IgD-negative memory B cell (primary cell): Measurements from ENCODE around the gene PLD3. TPM values are rescaled to one million over a fixed set of nuclear protein-coding genes. Genes with fewer than 3 reads are reported as not detected.
A peak's percentile ranks its signal among the peaks of the same experiment; 100 is the strongest.

ENCODE experiments used
- H3K27ac Mint-ChIP-seq, 3 donors: one replicate each; pipeline ENCODE4 v1.8.0; 2020 to 2022; ENCODE audit warnings: mild to moderate bottlenecking in 3 of 3, mixed read lengths in 3 of 3, moderate library complexity in 1 of 3
- H3K27me3 Mint-ChIP-seq: one replicate; pipeline ENCODE4 v1.8.0; 2021; ENCODE audit warnings: mixed read lengths
- H3K36me3 Mint-ChIP-seq: one replicate; pipeline ENCODE4 v1.8.0; 2020; ENCODE audit warnings: mild to moderate bottlenecking, mixed read lengths
- H3K4me1 Mint-ChIP-seq, 3 donors: one replicate each; pipeline ENCODE4 v1.8.0; 2020 to 2022; ENCODE audit warnings: mixed read lengths in 3 of 3, mild to moderate bottlenecking in 1 of 3
- H3K4me3 Mint-ChIP-seq, 4 donors: one replicate each; pipeline ENCODE4 v1.8.0; 2020 to 2022; ENCODE audit warnings: mild to moderate bottlenecking in 4 of 4, mixed read lengths in 4 of 4, moderate library complexity in 3 of 4
- H3K9me3 Mint-ChIP-seq, 3 donors: one replicate each; pipeline ENCODE4 v1.8.0; 2020 to 2021; ENCODE audit warnings: mixed read lengths in 3 of 3, mild to moderate bottlenecking in 1 of 3
- polyA plus RNA-seq: library from polyadenylated mRNA; unstranded; fragments of 300-500 nt; fragmentation: Illumina TruSeq; gene quantifications from one replicate; pipeline ENCODE4 v1.2.3, GENCODE V29; 2021

Gene PLD3
- polyA plus RNA-seq, 1 donor from 2014 or later = 53.5 TPM

DNA sequence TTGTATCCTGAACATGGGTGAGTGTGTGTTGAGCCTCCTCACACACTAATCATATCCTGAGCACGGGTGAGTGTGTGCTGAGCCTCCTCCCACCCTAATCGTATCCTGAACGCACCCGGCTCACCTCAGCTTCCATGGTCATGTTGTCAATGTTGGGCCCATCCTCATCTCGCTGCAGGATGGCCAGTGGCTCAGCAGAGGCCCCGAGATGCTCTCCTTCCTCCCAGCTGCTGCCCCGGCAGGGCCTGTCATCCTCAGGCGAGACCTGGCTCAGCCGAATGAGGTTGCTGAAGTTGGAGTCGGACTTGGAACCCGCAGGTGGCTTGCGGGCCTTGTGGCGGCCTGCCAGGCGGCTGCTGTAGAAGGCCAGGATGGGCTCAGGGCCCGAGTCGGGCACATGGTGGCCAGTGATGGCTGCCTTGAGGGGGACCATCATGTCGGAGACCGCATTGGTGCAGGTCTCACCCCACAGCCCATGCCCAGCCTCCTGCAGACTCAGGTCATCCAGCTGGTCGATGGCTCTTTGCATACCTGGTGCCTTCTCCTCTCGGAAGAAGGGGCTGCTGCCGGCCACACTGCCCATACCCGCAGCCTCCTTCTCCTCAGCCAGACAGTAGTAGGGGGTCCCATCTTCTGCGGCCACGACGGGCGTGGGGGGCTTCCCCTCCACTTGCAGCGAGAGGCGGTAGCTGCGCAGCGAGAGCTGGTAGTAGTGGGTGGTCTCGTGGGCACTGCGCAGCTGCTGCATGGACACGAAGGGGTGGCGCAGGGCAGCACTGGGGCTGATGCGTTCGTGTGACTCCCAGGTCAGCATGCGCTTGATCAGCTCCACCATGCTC is 31.9 kb downstream of the PLD3 start:
- Mint-ChIP-seq H3K4me3 (no peak overlapping the region), H3K27me3 (no peaks in the 10 kb centered on the region), H3K4me1 (no peaks in the 10 kb centered on the region), H3K9me3 (no peaks in the 10 kb centered on the region), H3K36me3 (peaks cover 2% of the 10 kb centered on the region), H3K27ac (no peak overlapping the region)

DNA sequence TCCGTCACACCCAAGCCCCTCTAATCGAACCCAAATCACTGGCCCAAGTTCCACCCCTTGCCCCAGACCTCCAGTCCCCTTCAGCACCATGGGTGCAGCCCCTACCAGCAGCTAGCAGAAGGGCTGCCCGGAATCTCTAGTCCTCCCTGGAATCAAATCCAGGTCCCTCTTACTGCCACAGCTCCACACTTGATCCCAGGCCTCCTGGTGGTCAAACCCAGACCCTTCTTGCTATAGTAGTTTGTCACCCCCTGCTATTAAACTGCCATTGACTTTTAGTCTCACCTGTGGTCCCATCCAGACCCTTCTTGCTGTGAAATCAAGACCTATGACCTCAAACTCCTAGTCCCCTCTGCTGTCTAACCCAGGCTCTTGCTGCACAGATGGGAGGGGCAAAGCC is 32.8 kb downstream of the PLD3 start:
- Mint-ChIP-seq H3K9me3 (no peaks in the 10 kb centered on the region), H3K4me3 (peak overlapping the region in 1 of 4 donors; percentile 63), H3K4me1 (no peaks in the 10 kb centered on the region), H3K36me3 (peaks cover 2% of the 10 kb centered on the region), H3K27me3 (no peaks in the 10 kb centered on the region), H3K27ac (no peak overlapping the region)

DNA sequence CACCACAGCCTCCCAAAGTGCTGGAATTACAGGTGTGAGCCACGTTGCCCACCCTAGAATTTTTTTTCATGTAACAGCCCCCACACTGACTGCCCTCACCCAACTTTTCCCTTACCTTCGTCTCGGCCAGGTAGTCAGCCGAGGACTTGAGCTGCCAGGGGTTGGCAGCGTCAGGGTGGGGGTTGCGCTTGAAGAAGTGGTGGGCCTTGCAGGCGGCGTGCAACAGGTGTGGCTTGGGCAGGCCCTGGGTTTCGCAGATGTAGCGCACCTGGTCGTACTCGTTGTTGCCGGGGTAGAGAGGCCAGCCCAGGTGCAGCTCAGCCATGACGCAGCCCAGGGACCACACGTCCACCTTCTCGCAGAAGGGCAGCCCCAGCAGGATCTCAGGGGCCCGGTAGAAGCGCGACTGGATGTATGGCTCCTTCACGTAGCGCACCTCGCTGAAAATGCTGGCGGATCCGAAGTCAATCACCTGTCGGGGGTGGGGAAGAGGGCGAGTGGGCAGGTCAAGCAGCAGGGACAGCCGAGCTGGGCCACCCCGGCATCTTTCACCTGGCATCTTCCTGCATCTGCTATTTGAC is 35.3 kb downstream of the PLD3 start:
- H3K4me3 Mint-ChIP-seq = no peak overlapping the region
- no peaks in the 10 kb centered on the region for H3K27me3 Mint-ChIP-seq
- no peaks in the 10 kb centered on the region for H3K4me1 Mint-ChIP-seq
- H3K36me3 Mint-ChIP-seq = peaks cover 3% of the 10 kb centered on the region
- H3K27ac Mint-ChIP-seq = no peak overlapping the region
- H3K9me3 Mint-ChIP-seq = no peaks in the 10 kb centered on the region

DNA sequence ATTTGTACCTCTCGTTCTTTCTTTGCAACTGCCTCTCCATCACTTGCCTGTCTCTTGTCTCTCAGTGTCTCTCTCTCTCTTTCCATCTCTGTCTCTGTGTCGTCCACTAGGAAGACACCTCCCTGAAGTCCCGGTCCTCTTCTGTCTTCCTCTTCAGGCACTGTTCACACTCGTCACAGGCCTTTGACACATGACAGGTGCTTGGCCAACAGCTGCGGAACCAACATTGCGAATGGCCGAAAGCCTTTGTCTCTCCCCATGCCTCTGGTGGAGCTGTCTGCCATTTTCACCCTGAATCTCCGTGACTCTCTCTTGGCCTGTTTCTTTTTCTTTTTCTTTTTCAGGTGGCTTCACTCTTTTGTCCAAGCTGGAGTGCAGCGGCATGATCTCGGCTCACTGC is 38.7 kb downstream of the PLD3 start:
- Mint-ChIP-seq H3K36me3 (peaks cover 1% of the 10 kb centered on the region), H3K9me3 (no peaks in the 10 kb centered on the region), H3K27me3 (peaks cover 2% of the 10 kb centered on the region), H3K4me1 (no peaks in the 10 kb centered on the region), H3K4me3 (no peak overlapping the region), H3K27ac (no peak overlapping the region)

DNA sequence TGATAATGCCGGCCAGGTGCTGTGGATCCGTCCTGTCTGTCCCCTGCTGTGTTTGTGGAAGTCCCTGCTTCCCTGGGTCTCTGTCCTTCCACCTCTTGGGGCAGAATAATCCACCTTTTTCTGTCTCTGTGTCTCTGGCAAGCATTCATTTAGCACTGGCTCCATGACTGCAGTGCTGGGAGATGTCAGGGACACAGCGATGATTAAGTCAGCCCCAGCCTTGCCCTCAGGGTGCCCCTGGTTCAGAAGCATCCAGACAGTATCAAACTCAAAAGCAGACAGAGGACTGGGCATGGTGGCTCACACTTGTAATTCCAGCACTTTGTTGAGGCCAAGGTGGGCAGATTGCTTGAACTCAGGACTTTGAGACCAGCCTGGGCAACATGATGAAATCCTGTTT is 40.0 kb downstream of the PLD3 start:
- Mint-ChIP-seq H3K27ac (peak overlapping the region in 1 of 3 donors; percentile 81), H3K27me3 (peaks cover 4% of the 10 kb centered on the region), H3K4me3 (no peak overlapping the region), H3K4me1 (no peaks in the 10 kb centered on the region), H3K36me3 (peaks cover 3% of the 10 kb centered on the region), H3K9me3 (no peaks in the 10 kb centered on the region)

DNA sequence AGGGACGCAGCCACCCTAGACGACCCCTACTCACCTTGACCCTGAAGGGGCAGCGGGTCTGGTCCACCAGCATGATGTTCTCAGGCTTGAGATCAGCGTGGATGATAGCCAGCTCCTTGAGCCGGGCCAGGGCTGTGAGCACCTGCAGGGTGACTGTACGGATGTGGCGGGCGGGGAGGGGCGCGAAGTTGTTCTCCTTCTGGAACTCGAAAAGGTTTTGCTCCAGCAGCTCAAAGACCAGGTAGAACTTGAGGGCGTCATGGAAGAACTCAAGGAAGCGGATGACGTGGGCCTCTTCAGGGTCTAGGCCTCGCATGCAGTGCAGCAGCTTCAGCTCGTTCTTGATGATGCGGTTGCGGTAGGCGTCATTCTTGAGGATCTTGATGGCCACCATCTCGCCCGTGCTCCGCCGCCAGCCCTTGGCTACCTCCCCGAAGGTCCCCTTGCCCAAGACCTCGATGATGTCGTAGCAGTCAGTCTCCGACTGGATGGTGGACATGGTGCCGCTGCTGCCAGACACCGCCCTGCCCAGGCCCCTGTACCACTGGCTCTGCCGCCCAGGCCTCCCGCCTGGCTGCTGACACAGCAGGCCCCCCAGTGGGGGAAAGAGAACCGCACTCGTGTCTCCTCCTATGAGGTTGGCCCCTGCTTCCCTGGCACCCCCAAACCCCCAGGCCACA is 41.0 kb downstream of the PLD3 start:
- Mint-ChIP-seq H3K27ac (no peak overlapping the region), H3K9me3 (no peaks in the 10 kb centered on the region), H3K36me3 (peaks cover 3% of the 10 kb centered on the region), H3K4me3 (no peak overlapping the region), H3K27me3 (peaks cover 4% of the 10 kb centered on the region), H3K4me1 (no peaks in the 10 kb centered on the region)

DNA sequence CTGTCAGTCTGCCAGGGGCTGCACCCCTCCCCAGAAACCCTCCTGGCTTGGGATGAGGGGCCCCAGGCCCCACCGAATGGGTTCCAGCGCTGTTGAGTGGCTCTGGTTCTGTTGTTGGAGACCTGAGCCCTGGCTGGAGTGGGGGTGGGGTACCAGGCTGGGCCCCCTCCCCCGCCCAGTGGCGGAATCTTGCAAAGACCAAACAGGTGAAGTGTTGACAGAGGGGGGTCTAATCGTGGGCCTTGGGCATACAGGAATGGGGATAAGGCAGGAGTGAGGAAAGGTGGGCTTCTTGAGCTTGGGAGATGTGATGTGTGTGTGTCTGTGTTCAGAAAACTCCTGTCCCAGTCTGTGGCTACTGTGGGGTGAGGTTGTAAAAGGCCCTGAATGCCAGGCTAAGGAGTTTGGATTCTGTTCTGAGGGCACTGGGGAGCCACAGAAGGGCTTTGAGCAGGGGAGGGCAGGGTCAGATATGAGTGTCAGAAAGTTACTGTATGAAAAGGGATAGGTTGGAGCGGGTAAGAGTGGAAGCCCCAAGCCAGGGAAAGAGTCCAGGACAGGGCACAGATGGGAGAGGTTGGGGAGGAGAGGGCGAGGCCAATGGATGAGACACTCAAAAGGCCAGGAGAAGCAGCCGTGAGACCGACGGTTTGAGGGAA is 41.7 kb downstream of the PLD3 start, which contains the start of gene HIPK4:
Gene HIPK4, minus strand, starts transcription at position 98 of the 659 bp plus-strand sequence. CDS start 279 bp downstream, outside the sequence.
- no peaks in the 10 kb centered on the region for H3K4me1 Mint-ChIP-seq

DNA sequence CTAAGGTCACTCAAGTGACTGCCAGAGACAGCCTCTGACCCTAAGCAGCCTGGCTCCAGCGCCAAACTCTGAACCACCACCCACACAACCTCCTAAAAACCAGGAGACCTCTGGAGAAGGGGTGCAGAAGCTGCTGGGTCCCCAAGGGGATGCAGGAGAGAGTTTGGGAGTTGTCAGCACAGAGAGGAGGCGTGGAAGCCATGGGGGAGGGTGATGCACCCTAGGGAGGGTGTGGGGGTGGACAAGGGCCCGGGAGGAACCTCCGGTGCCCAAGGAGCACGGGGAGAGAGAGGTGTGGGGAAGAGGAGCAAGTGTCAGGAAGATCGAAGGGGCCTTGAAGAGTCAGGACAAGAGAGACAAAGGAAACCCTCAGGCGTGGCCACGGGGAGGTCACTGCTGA is 43.6 kb downstream of the PLD3 start:
- H3K27ac Mint-ChIP-seq = no peak overlapping the region
- no peaks in the 10 kb centered on the region for H3K9me3 Mint-ChIP-seq
- H3K27me3 Mint-ChIP-seq = peaks cover 4% of the 10 kb centered on the region
- no peaks in the 10 kb centered on the region for H3K4me1 Mint-ChIP-seq
- H3K4me3 Mint-ChIP-seq = no peak overlapping the region
- peaks cover 3% of the 10 kb centered on the region for H3K36me3 Mint-ChIP-seq

More for the DNA sequence above, 41.7 kb downstream of the PLD3 start, which contains the start of gene HIPK4:
- Mint-ChIP-seq H3K27me3 (peaks cover 4% of the 10 kb centered on the region), H3K4me3 (no peak within 1 kb of the TSS), H3K36me3 (peaks cover 3% of the 10 kb centered on the region), H3K9me3 (no peaks in the 10 kb centered on the region), H3K27ac (no peak within 1 kb of the TSS)

DNA sequence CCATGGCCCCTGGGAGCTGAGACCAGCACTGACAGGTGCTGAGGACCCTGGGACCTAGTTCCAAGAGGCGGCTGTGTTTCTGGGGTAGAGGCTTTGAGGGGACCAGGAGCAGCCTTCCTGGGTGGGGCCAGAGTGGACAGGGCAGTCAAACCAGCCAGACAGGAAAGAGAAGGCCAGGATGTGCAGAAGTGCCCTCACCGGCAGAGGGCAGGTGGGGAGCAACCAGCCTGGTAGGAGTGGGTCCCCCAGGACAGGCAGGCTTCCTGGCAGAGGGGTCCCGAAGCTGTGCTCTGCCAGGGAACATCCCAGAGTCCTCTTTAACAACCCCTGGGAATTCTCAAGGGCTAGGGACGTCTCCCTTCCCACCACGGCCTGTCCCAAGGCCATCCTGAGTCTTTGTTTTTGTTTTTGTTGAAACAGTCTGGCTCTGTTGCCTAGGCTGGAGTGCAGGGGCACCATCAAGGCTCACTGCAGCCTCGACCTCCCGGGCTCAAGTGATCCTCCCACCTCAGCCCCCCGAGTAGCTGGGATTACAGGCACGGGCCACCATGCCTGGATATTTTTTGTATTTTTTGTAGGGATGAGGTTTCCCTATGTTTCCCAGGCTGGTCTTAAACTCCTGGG is 44.5 kb downstream of the PLD3 start:
- H3K27ac Mint-ChIP-seq = no peak overlapping the region
- no peaks in the 10 kb centered on the region for H3K4me1 Mint-ChIP-seq
- H3K4me3 Mint-ChIP-seq = no peak overlapping the region
- H3K27me3 Mint-ChIP-seq = peaks cover 5% of the 10 kb centered on the region
- H3K9me3 Mint-ChIP-seq = no peaks in the 10 kb centered on the region
- H3K36me3 Mint-ChIP-seq = peaks cover 2% of the 10 kb centered on the region

DNA sequence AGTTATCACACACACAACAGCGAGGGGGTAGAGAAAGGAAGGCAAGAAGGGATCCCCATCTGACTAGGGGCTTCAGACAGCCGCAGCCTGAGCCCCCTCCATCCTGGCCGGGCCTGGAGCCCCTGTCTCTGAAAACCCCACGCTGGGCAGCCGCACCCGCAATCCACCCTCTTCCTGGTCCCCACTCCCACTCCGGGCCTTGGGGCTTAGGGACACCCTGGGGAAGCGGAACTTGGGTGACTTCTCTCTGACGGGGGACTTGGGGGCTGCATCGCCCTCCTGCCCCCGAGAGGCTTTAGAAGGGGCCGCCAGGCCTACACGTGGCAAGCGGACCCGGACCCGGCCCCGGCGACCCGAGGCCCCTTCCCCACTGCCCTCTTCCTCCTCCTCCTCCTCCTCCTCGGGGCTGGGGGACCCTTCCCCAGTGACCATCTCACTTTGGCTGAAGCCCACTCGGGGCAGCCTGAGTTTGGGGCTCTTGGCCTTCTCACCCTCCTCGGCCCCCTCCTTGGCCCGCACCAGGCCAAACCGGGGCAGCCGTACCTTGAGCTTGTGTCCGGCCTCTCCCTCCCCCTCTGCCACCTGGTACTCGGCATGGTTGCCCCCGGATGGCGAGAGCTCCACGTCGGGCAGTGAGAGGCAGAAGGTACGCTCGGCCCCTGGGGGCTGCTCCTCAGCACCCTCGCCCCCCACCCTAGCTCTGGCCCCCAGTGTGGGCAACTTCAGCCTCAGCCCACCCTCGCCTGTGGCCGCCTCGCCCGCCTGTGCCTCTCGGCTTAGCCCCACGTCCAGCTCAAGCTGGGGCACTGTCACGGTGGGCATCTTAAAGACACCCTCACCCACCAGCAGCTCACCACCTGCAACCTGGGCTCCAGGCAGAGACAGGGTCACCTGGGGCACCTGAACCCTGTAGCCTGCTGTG is 45.7 kb downstream of the PLD3 start:
- peaks cover 2% of the 10 kb centered on the region for H3K36me3 Mint-ChIP-seq
- H3K9me3 Mint-ChIP-seq = no peaks in the 10 kb centered on the region
- peaks cover 6% of the 10 kb centered on the region for H3K27me3 Mint-ChIP-seq
- peaks cover 1 to 4% (median 4%) of the 10 kb centered on the region in 3 donors for H3K4me1 Mint-ChIP-seq
- no peak overlapping the region for H3K4me3 Mint-ChIP-seq
- no peak overlapping the region for H3K27ac Mint-ChIP-seq

DNA sequence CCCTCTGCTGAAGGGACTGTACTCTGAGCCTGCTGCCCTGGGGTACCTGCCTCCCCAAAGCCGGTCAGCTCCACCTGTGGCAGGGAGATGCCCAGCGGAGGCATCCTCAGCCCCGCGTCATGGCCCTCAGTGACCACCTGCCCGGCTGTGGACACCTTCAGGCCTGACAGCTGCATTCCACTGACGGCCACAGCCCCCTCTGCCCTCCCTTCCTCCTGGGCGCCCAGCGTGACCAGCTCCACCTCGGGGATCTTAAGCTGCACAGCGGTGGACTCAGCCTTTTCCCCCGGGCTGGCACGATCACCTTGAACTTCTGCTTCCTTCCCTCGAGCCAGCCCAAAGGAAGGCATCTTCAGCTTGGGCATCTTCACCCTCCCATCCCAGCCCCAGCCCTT is 46.3 kb downstream of the PLD3 start:
- no peak overlapping the region for H3K4me3 Mint-ChIP-seq
- no peak overlapping the region for H3K27ac Mint-ChIP-seq
- peaks cover 6% of the 10 kb centered on the region for H3K27me3 Mint-ChIP-seq
- H3K4me1 Mint-ChIP-seq = peaks cover 1 to 6% (median 5%) of the 10 kb centered on the region in 3 donors
- H3K9me3 Mint-ChIP-seq = no peaks in the 10 kb centered on the region
- peaks cover 2% of the 10 kb centered on the region for H3K36me3 Mint-ChIP-seq

DNA sequence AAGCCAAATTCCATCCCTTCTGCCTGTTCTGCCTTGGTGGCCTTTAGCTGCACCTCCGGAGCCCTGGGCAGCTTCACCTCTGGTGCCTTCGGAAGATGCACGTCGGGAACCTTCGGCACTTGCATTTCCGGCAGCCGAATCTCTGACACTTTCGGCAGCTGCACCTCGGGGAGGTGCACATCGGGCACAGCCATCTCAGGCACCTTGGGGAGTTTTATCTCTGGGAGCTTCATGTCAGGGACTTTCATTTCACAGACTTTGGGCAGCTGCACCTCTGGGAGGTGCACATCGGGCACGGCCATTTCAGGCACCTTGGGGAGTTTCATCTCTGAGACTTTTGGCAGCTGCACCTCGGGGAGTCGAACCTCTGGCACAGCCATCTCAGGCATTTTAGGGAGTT is 47.5 kb downstream of the PLD3 start:
- no peaks in the 10 kb centered on the region for H3K9me3 Mint-ChIP-seq
- H3K36me3 Mint-ChIP-seq = peaks cover 2% of the 10 kb centered on the region
- no peak overlapping the region for H3K27ac Mint-ChIP-seq
- peaks cover 1 to 6% (median 5%) of the 10 kb centered on the region in 3 donors for H3K4me1 Mint-ChIP-seq
- no peak overlapping the region for H3K4me3 Mint-ChIP-seq
- peaks cover 4% of the 10 kb centered on the region for H3K27me3 Mint-ChIP-seq

DNA sequence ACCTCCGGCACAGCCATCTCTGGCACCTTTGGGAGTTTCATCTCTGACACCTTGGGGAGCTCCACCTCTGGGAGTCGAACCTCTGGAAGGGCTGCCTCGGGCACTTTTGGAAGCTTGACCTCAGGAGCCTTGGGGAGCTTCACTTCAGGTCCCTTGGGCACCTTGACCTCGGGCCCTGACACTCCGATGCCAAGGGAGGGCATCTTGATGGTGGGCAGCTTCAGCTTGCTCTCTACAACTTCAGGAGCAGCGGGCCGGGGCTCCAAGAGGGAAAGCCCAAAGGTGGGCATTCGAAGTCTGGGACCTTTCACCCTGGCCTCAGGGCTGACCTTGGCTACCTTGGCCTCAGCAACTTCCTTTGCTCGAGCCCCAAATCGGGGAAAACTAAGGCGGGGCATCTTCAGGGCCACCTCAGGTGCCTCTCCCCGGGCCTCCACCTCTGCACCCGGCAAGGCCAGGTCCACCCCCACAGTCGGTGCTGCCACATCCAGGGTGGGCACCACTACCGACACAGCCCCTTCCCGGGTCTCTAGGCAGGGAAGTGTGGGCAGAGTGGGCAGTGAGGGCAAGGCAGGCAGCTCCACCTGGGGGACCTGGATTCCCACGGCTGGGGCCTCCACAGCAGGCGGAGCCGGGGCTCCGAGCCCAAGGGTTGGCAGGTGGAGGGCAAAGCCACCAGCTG is 48.5 kb downstream of the PLD3 start:
- Mint-ChIP-seq H3K27me3 (peaks cover 4% of the 10 kb centered on the region), H3K36me3 (peaks cover 2% of the 10 kb centered on the region), H3K9me3 (no peaks in the 10 kb centered on the region), H3K27ac (no peak overlapping the region), H3K4me1 (peaks cover 1 to 6% (median 5%) of the 10 kb centered on the region in 3 donors), H3K4me3 (no peak overlapping the region)
